Activated CD8-positive, alpha-beta T cell treated with anti-CD3 and anti-CD28 coated beads for 36 hours (primary cell): Measurements from ENCODE around the gene CLEC18A. TPM values are rescaled to one million over a fixed set of nuclear protein-coding genes. Genes with fewer than 3 reads are reported as not detected.

Source experiments
- ATAC-seq: fragments of 200-7000 bp; cut with Tn5 transposase; one replicate; pipeline ENCODE4 v1.10.0; 2021; ENCODE audit warnings: mild to moderate bottlenecking, moderate library complexity
- CTCF ChIA-PET: fragments of 350-600 bp; sonication (Branson Sonifier 250); formaldehyde crosslinking; loops from one replicate; lab custom pipeline; 2021; ENCODE audit warnings: antibody characterized with exemption; lab: Charles Lee
- POLR2A ChIA-PET: fragments of 350-600 bp; sonication (Branson Sonifier 250); formaldehyde crosslinking; loops from one replicate; lab custom pipeline; 2021; ENCODE audit warnings: antibody characterized with exemption; lab: Charles Lee
- DNase-seq: peaks from one replicate; pipeline ENCODE4 v3.0.0-alpha.2; 2020
- H3K27ac Mint-ChIP-seq: one replicate; pipeline ENCODE4 v1.8.0; 2021; ENCODE audit warnings: mild to moderate bottlenecking, mixed read lengths
- H3K27me3 Mint-ChIP-seq: one replicate; pipeline ENCODE4 v1.8.0; 2021; ENCODE audit warnings: mixed read lengths
- H3K36me3 Mint-ChIP-seq: one replicate; pipeline ENCODE4 v1.8.0; 2021; ENCODE audit warnings: low read depth, mixed read lengths
- H3K4me1 Mint-ChIP-seq: one replicate; pipeline ENCODE4 v1.8.0; 2021; ENCODE audit warnings: low read depth, mixed read lengths
- H3K4me3 Mint-ChIP-seq: one replicate; pipeline ENCODE4 v1.8.0; 2021; ENCODE audit warnings: mild to moderate bottlenecking, moderate library complexity, mixed read lengths
- H3K9me3 Mint-ChIP-seq: one replicate; pipeline ENCODE4 v1.8.0; 2021; ENCODE audit warnings: mixed read lengths
- intact Hi-C: fragments of 100-400 bp; cut with micrococcal nuclease; formaldehyde crosslinking; loops from one replicate; pipeline ENCODE4 v1.10.0; 2022
- total RNA-seq, 2 experiments: library from RNA; stranded (reverse); gene quantifications; one replicate each; pipeline ENCODE4 v1.2.3, GENCODE V29; 2021
- TF ChIP-seq, protein P1 (sequence below): fragments of 200-600 bp; IDR thresholded peaks from one replicate; pipeline ENCODE4 v1.8.0; 2022; ENCODE audit warnings: antibody characterized with exemption, mild to moderate bottlenecking

Gene CLEC18A
- total RNA-seq, 2 experiments from 2014 or later, result 0.25 to 0.36 TPM

DNA sequence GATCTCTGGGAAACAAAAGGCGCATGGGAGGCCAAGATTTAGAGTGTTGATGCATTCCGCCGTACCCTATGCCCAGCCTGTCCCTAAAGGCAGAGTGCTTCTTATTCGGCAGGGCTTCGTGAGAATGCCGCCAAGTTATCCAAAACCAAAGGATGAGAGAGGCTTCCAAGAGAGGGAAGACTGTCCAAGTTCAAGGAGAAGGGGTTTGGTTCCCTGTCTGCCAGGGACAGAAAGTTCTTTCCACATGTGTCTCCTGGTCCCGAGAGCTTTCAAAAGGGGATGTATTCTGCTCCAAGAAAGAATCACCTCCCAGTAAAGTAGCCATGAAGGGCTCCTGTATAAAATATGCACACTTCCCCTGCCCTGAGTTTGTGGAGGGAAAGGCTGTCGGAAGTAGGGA is 42.1 kb upstream of the CLEC18A start:
- H3K4me3 Mint-ChIP-seq, result no peak overlapping the region
- TF ChIP-seq, protein P1, sequence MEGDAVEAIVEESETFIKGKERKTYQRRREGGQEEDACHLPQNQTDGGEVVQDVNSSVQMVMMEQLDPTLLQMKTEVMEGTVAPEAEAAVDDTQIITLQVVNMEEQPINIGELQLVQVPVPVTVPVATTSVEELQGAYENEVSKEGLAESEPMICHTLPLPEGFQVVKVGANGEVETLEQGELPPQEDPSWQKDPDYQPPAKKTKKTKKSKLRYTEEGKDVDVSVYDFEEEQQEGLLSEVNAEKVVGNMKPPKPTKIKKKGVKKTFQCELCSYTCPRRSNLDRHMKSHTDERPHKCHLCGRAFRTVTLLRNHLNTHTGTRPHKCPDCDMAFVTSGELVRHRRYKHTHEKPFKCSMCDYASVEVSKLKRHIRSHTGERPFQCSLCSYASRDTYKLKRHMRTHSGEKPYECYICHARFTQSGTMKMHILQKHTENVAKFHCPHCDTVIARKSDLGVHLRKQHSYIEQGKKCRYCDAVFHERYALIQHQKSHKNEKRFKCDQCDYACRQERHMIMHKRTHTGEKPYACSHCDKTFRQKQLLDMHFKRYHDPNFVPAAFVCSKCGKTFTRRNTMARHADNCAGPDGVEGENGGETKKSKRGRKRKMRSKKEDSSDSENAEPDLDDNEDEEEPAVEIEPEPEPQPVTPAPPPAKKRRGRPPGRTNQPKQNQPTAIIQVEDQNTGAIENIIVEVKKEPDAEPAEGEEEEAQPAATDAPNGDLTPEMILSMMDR, result no peak
- no peak overlapping the region for H3K27ac Mint-ChIP-seq
- ChIA-PET CTCF (interaction anchor here (3.3 kb wide), 1 partner anchor 21 kb away, joined by 17 read pairs; no protein-coding TSS in a partner anchor), POLR2A (no interaction called here)
- intact Hi-C loops, result no loop called here
- DNase-seq, result no peak
- H3K36me3 Mint-ChIP-seq, result no peaks in the 10 kb centered on the region
- no peaks in the 10 kb centered on the region for H3K9me3 Mint-ChIP-seq
- H3K27me3 Mint-ChIP-seq, result no peaks in the 10 kb centered on the region
- no peak for ATAC-seq
- H3K4me1 Mint-ChIP-seq, result no peaks in the 10 kb centered on the region

DNA sequence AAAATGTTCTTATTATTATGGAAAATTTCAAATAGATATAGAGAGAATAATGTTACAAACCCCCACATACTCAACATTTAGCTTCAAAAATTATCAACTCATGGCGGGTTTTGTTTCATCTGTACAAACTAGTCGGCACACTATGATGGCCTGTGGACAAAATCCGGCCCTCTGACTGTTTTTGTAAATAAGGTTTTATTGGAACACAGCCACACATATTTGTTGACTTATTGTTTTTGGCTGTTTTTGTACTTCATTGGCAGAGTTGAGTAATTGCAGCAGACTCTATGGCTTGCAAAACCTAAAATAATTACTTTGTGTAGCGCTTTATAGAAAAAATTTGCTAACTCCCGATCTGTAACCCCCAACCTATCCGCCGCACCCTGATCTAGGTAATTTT is 41.4 kb upstream of the CLEC18A start:
- ChIA-PET POLR2A (interaction anchor here (0.5 kb wide), 1 partner anchor 80 kb away, joined by 4 read pairs; no protein-coding TSS in a partner anchor), CTCF (interaction anchor here (3.3 kb wide), 1 partner anchor 20 kb away, joined by 17 read pairs; no protein-coding TSS in a partner anchor)
- Mint-ChIP-seq H3K4me1 (no peaks in the 10 kb centered on the region), H3K4me3 (no peak overlapping the region), H3K27ac (no peak overlapping the region), H3K9me3 (no peaks in the 10 kb centered on the region), H3K36me3 (no peaks in the 10 kb centered on the region), H3K27me3 (no peaks in the 10 kb centered on the region)
- DNase-seq, result no peak
- ATAC-seq, result no peak
- intact Hi-C loops, result no loop called here
- TF ChIP-seq, protein P1, result no peak

DNA sequence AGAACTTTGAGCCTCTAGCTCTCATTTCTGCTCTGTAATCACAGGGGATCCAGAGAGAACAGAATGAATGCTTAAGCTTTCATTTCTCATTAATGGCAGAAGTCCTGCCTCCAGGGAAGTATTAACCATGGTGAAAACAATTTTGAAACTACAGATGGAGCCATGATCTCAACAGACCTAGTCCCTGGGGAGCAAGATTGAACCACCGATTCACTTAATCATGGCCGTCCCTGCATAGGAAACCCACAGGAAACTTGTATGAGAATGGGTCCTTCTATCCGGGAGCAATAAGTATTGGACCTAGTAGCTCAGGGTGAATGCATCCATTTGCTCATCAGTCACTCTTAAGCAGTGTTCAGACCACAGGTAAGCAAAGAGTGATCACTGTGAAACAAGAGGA is 40.2 kb upstream of the CLEC18A start:
- no peaks in the 10 kb centered on the region for H3K36me3 Mint-ChIP-seq
- TF ChIP-seq, protein P1, result no peak
- intact Hi-C loops, result no loop called here
- ATAC-seq (no peak), DNase-seq (no peak)
- no peak overlapping the region for H3K4me3 Mint-ChIP-seq
- H3K4me1 Mint-ChIP-seq, result no peaks in the 10 kb centered on the region
- H3K27me3 Mint-ChIP-seq, result no peaks in the 10 kb centered on the region
- POLR2A ChIA-PET, result no interaction called here
- no peak overlapping the region for H3K27ac Mint-ChIP-seq
- CTCF ChIA-PET, result interaction anchor here (3.3 kb wide), 1 partner anchor 19 kb away, joined by 17 read pairs; no protein-coding TSS in a partner anchor
- H3K9me3 Mint-ChIP-seq, result no peaks in the 10 kb centered on the region

DNA sequence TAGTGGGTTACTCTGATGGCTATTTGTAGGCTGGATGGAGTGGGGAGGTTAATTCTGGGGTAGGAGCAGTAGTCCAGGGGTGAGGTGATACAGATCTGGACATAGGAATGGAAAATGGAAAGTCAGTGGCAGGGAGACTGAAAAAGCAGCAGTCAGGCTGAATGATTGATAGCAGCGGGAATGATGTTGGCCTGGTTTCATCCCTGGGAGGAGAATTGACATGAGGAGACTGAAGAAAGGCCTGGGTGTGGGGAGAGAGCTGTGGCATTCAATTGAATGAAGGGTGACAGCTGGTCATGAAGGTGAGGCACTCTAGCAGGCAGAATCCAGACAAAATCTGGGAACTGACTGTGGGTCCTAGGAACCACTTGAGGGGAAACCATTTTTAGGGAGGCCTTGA is 34.7 kb upstream of the CLEC18A start:
- DNase-seq (no peak), ATAC-seq (no peak)
- intact Hi-C loops, result no loop called here
- H3K4me3 Mint-ChIP-seq, result no peak overlapping the region
- peak overlapping the region; percentile 19 for H3K27ac Mint-ChIP-seq
- H3K9me3 Mint-ChIP-seq, result no peaks in the 10 kb centered on the region
- peaks cover 4% of the 10 kb centered on the region for H3K36me3 Mint-ChIP-seq
- ChIA-PET POLR2A (interaction anchor here (0.7 kb wide), 1 partner anchor 14 kb away, joined by 5 read pairs; no protein-coding TSS in a partner anchor), CTCF (interaction anchor here (2.5 kb wide), 1 partner anchor 14 kb away, joined by 13 read pairs; no protein-coding TSS in a partner anchor)
- TF ChIP-seq, protein P1, result no peak
- no peaks in the 10 kb centered on the region for H3K27me3 Mint-ChIP-seq
- no peaks in the 10 kb centered on the region for H3K4me1 Mint-ChIP-seq

DNA sequence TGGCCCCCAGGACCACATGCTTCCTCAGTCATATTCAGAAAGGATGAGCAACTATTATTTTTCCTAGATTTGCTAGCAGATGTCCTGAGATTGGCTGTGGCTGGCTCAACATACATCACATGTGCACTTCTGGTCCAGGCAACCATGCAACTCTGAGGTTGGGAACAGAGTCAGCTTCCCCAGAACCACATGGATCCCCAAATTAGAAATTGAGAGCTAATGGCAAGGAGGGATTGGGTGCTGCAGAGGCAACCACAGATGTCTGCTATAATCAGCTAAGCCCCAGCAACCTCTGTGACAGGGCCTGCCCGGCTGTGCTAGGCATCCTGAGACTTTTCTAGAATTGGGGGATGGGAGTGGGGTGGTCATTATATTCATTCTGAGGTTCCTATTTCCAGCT is 33.8 kb upstream of the CLEC18A start:
- Mint-ChIP-seq H3K36me3 (peaks cover 4% of the 10 kb centered on the region), H3K4me1 (no peaks in the 10 kb centered on the region), H3K9me3 (no peaks in the 10 kb centered on the region), H3K27ac (no peak overlapping the region), H3K27me3 (no peaks in the 10 kb centered on the region), H3K4me3 (no peak overlapping the region)
- TF ChIP-seq, protein P1, result no peak
- intact Hi-C loops, result no loop called here
- CTCF ChIA-PET, result interaction anchor here (2.5 kb wide), 1 partner anchor 13 kb away, joined by 13 read pairs; no protein-coding TSS in a partner anchor
- ATAC-seq (no peak), DNase-seq (no peak)
- POLR2A ChIA-PET, result no interaction called here
